Measurements from ENCODE around the gene CAPRIN2. TPM values are rescaled to one million over a fixed set of nuclear protein-coding genes. Genes with fewer than 3 reads are reported as not detected.

The CAPRIN2 gene
- total RNA-seq, 1 donor = 82.2 TPM

DNA sequence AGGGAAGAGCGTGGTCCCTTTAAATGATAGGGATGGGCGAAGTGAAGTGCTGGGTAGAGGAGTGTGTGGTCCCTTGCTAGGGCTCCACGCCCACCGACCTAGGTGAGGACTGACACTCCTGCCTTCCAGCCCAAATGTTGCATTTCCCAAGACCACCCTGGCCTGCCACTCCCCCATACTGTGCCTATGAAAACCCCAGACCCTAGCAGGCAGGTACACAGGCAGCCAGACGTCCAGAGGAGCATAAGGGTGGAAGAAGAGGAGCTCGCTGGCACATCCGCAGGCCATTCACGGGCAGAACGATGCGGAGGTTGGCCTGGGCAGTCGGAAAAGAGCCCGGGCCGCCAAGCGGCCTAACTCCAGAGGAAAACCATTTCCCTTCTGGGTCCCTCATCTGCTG lies 58.3 kb downstream of the CAPRIN2 start:
- DNase-seq (ENCODE audit: low read depth) = no peak
- TF ChIP-seq, protein P1, sequence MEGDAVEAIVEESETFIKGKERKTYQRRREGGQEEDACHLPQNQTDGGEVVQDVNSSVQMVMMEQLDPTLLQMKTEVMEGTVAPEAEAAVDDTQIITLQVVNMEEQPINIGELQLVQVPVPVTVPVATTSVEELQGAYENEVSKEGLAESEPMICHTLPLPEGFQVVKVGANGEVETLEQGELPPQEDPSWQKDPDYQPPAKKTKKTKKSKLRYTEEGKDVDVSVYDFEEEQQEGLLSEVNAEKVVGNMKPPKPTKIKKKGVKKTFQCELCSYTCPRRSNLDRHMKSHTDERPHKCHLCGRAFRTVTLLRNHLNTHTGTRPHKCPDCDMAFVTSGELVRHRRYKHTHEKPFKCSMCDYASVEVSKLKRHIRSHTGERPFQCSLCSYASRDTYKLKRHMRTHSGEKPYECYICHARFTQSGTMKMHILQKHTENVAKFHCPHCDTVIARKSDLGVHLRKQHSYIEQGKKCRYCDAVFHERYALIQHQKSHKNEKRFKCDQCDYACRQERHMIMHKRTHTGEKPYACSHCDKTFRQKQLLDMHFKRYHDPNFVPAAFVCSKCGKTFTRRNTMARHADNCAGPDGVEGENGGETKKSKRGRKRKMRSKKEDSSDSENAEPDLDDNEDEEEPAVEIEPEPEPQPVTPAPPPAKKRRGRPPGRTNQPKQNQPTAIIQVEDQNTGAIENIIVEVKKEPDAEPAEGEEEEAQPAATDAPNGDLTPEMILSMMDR (IDR thresholded peaks at IDR 0.05; ENCODE audit: insufficient read depth, low read length) = no peak
- peak overlapping the region; percentile 99 for H3K4me3 ChIP-seq (ENCODE audit: low read depth, low read length)

DNA sequence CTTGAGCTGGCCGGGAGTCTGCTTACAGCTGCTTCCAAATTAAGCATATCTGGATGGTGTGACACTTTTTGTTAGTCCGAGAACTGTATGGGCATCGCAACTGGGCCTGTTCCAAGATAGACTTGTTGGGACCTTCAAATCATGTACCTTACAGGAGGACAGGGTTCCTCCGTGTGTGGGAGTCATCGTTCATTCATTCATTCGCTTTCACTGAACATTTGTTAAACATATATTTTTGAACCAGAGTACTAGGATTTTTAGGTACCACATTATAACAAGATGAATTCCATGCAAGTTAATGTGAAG lies 58.7 kb downstream of the CAPRIN2 start:
- TF ChIP-seq, protein P1 (IDR thresholded peaks at IDR 0.05; ENCODE audit: insufficient read depth, low read length) = no peak
- peak overlapping the region; percentile 99 for H3K4me3 ChIP-seq (ENCODE audit: low read depth, low read length)
- DNase-seq (ENCODE audit: low read depth) = no peak

DNA sequence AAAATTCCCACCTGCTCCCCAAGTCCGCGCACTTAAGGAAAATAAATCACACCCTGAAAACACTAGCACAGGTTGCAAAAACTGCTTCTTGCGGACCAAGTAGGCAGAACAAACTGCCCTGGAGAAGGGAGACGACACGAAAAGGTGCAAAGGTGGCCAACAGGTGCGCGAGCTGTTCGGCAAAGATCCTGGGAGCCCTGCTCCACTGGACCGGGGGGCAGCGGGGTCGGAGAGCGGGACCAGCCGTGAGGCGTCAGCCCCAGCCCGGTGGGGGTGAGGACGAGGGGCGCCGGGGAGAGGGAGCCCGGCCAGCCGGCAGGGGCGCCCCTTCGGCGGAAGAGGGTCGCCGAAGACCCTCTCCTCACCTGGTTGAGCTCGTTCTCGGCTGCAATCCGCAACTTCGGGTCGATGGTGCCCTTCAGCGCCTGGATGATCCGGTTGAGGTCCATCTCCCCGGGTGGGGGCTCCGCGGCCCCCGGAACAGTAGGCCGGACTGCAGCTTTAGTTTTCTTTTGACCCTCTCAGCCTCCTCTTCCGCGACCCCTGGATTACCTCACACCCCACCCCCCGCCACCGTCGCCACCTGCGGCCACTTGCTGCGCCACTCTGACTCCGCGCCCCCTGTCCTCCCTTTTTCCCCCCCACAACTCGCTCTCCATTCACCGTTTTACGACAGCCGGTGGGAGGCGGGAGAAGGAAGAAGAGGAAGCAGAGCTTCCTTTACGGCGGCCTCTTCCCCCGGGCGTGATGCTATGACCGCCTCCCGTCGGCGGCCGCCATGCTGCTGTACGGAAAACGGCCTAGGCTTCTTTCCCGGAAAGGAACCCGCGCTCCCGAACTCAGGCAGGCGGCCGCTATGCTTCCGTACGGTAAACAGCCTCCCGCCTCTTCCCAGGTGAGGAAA lies 59.3 kb downstream of the CAPRIN2 start, which contains the start of gene IPO8:
Gene IPO8 (minus strand): TSS at position 671 of the 904 bp plus-strand sequence. CDS start 222 bp downstream, at position 449.
- peak; percentile 86 for DNase-seq (ENCODE audit: low read depth)
- TF ChIP-seq, protein P1 (IDR thresholded peaks at IDR 0.05; ENCODE audit: insufficient read depth, low read length) = peak; percentile 46
- H3K4me3 ChIP-seq (ENCODE audit: low read depth, low read length) = peak within 1 kb of the TSS; percentile 99

DNA sequence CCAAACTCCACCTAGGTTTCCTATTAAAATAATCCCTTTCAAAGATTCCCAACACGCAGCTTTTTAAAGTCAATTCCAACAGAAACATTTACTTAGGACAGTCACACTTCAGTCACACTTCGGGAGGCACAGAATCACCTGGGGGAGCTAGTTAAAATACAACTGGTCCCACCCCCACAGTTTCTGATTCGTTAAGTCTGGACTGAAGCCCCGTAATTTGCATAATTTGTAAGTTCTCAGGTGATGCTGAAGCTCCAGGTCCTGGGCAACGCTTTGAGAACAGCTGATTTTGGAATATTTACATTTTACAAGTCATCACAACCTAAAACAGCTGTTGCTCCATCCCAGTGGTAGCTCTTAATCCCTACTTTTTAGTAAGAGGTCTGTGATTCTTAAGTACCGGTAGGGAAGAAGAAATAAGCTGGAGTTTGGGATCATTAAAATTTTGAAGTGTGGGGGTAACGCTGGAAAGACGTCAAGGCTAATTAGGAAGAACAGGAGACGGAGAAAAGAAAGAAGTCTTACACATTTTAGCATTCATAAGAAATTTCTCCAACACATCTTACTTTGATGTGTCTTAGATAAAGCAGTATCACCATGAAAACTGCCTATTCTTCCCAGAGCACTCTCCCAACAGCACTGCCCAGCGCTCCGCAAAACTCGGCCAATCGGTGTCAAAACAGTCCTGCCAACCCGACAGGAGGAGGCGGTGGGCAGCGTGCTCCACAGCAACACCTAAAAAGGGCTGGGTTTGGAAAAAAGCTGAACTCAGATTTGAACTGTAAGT lies 60.1 kb downstream of the CAPRIN2 start:
- peak; percentile 37 for DNase-seq (ENCODE audit: low read depth)
- peak overlapping the region; percentile 99 for H3K4me3 ChIP-seq (ENCODE audit: low read depth, low read length)
- TF ChIP-seq, protein P1 (IDR thresholded peaks at IDR 0.05; ENCODE audit: insufficient read depth, low read length) = peak; percentile 14

DNA sequence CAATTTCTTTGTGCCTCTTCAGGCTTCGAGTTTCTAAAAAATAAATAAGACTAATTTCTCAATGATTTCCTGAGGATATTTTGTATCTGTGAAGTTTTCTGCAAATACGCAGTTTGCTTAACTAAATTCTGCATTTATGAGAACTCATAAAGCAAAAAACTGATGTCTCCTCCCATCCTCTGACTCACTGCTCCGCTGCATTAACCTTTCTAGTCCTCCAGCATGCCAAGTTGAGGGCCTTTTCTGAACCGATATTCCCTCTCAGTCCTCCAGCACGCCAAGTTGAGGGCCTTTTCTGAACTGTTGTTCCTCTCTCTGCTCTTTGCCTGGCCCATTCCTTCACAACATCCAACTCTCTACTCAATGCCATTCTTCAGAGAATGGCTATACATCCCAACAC lies 62.3 kb downstream of the CAPRIN2 start:
- DNase-seq (ENCODE audit: low read depth) = peak; percentile 49
- peak overlapping the region; percentile 23 for H3K4me3 ChIP-seq (ENCODE audit: low read depth, low read length)
- TF ChIP-seq, protein P1 (IDR thresholded peaks at IDR 0.05; ENCODE audit: insufficient read depth, low read length) = no peak

DNA sequence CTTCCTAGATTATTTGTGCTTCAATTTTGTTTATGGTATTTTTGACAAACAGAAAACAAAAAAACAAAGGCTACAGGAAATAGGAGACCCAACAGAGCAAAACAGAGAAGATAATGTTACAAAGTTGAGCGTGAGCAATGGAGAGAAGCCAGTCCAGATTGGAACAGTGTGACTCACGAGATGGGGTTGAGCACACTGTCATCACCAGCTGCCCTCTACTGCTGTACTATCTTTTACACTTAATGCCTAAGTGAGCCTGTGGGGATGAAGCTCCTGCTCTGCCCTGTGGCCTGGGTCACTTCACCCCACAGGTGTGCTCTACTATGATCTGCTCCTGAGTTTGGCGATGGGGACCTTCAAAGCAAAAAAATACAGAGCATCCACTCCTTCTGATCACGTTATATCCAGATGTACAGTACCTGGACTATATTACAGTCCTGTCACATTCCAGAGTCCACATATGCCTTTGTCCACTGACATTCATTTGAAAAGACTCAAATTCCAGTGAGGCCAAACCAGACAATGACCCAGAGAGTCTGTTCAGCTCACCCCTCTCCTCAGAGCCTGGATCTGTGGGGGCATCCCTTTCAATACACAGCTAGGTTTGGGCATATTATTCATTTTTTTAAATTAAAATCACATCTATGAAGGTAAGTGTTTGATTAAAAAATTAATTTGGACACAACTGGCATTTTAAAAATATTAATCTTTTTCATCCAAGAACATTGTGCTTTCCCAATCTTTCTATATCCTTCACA lies 63.5 kb downstream of the CAPRIN2 start:
- H3K4me3 ChIP-seq (ENCODE audit: low read depth, low read length) = no peak overlapping the region
- peak; percentile 72 for DNase-seq (ENCODE audit: low read depth)
- TF ChIP-seq, protein P1 (IDR thresholded peaks at IDR 0.05; ENCODE audit: insufficient read depth, low read length) = peak; percentile 2

All from fibroblast of the aortic adventitia (primary cell).